ENCODE measurements around the gene JAM3.

The JAM3 gene

GRCh38 chr11:134041791-134042696 lies 26.8 kb upstream of the JAM3 start:
- no peak overlapping the region for H3K27ac ChIP-seq
- ChIA-PET CTCF (interaction anchor here (1.2 kb wide), 1 partner anchor 130 kb away, joined by 3 read pairs; no protein-coding TSS in a partner anchor), POLR2A (ENCODE audit: low non-redundant PET) (no interaction called here)
- DNase-seq (ENCODE audit: low spot score) = no peak
- TF ChIP-seq, protein P1, sequence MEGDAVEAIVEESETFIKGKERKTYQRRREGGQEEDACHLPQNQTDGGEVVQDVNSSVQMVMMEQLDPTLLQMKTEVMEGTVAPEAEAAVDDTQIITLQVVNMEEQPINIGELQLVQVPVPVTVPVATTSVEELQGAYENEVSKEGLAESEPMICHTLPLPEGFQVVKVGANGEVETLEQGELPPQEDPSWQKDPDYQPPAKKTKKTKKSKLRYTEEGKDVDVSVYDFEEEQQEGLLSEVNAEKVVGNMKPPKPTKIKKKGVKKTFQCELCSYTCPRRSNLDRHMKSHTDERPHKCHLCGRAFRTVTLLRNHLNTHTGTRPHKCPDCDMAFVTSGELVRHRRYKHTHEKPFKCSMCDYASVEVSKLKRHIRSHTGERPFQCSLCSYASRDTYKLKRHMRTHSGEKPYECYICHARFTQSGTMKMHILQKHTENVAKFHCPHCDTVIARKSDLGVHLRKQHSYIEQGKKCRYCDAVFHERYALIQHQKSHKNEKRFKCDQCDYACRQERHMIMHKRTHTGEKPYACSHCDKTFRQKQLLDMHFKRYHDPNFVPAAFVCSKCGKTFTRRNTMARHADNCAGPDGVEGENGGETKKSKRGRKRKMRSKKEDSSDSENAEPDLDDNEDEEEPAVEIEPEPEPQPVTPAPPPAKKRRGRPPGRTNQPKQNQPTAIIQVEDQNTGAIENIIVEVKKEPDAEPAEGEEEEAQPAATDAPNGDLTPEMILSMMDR (conservative IDR thresholded peaks at IDR 0.05; ENCODE audit: low read depth) = no peak

DNA sequence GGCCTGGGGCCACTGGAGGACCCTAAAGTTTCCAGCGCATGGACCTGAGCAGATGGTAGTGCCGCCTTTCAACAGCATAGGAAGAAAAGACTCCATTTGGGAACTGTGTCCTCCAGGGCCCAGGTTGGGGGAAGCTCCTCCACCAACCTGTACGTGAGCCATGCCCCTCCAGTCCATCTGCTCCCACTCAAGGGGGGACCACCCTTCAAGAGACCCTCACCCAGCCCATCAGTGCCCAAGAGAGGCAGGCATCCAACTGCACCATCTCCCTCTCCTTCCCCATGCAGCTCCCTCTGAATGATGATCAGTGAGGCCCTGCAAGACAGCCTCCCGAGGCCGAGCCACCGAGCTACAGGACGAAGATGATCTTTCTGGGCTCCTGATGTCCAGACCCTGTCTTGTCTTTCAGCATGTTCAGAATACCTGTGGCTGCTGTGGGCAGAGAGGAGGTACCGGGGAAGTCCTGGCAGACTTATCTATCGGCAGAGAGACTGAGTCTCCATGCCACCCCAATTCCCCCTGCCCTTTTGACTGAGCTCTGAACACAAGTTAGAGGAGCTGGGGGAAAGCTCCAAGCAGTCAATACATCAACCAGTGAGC lies 25.0 kb upstream of the JAM3 start:
- DNase-seq (ENCODE audit: low spot score) = no peak
- H3K27ac ChIP-seq = no peak overlapping the region
- ChIA-PET POLR2A (ENCODE audit: low non-redundant PET) (no interaction called here), CTCF (interaction anchor here (0.6 to 3.9 kb wide), 3 partner anchors 104 to 241 kb away, joined by 3 to 39 read pairs (median 3); no protein-coding TSS in a partner anchor)
- TF ChIP-seq, protein P1 (conservative IDR thresholded peaks at IDR 0.05; ENCODE audit: low read depth) = no peak

DNA sequence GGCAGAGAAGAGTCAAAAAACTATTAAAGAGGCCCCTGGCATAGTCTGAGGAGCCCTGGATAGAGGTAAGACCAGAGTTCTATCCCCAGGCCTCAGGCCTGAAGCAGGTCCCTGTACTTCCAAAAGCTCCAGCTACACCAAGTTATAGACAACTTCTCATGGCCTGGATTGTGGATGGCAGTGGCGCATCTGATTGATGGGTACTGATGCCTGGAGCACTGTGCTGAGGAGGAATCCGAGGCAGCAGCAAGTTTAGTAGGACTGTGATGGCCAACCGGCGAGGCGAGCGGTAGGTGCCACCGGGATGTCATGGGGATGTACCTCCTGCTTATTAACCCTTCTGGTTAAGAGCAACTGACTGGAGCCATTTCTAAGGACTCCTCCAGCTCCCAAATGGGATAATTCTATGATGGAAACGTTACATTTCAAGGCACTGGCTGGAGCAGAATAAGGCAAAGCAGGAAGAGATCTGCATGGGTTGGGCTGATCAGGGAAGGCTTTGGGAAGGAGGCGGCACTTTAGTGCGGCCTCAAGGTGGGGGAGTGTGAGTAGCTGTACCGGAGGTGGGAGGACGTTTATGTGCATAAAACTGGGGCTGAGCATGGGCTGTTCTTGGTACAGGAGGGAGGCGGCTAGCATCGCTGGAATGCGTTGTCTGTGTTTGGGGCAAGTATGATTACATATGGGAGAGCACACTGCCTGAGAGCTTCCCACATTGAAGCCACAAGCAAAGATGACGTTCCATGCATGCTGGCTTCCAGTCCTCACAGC lies 24.2 kb upstream of the JAM3 start:
- no peak for DNase-seq (ENCODE audit: low spot score)
- TF ChIP-seq, protein P1 (conservative IDR thresholded peaks at IDR 0.05; ENCODE audit: low read depth) = no peak
- H3K27ac ChIP-seq = no peak overlapping the region
- POLR2A ChIA-PET (ENCODE audit: low non-redundant PET) = no interaction called here
- CTCF ChIA-PET = interaction anchor here (0.6 to 3.9 kb wide), 4 partner anchors 18 to 242 kb away, joined by 3 to 39 read pairs (median 4); no protein-coding TSS in a partner anchor

GRCh38 chr11:134045799-134046635 lies 22.9 kb upstream of the JAM3 start:
- no peak for DNase-seq (ENCODE audit: low spot score)
- ChIA-PET POLR2A (ENCODE audit: low non-redundant PET) (no interaction called here), CTCF (interaction anchor here (0.6 to 3.9 kb wide), 8 partner anchors 13 to 125 kb away, joined by 3 to 39 read pairs (median 4); partner anchors contain the start of gene JAM3)
- H3K27ac ChIP-seq = no peak overlapping the region
- TF ChIP-seq, protein P1 (conservative IDR thresholded peaks at IDR 0.05; ENCODE audit: low read depth) = no peak; the same call in 1 of the 2 replicates

DNA sequence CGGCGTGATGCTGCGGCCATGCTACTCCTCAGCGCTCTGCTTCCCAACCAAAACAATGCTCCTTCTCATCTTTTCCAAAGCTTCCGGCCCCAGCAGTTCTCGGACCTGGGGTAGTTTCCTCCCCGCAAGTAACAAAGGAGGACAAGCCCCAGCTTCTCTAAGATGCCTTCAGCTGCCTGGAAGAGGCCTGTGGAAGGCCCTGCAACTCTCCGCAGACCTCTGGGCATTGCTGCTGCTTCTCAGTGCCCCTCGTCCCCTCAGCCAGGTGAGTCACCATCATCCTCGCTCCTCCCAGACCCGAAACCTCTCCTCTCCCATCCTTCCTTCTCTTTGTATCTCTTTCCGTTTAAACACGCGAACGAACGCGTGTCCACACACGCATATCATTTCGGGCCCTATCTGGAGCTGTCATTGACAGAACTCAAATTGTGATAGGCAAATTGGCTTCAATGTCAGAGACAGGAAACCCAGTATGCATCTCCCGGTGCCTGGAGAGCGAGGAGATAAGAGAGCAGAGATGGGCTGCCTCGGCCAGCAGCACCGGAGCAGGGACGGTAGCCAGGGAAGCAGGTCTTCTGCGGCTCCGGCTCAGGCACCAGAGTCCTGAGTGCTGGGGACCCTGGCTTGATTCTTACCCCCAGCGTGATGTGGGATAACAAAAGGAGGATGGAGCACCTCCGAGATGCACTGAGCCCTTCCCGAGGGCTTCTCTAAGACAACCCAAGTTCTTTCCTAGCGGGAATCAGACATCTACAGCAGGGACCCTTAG lies 22.0 kb upstream of the JAM3 start:
- H3K27ac ChIP-seq = no peak overlapping the region
- no peak for DNase-seq (ENCODE audit: low spot score)
- ChIA-PET POLR2A (ENCODE audit: low non-redundant PET) (no interaction called here), CTCF (interaction anchor here (1.0 to 3.9 kb wide), 2 partner anchors 22 to 119 kb away, joined by 4 to 39 read pairs; partner anchors contain the start of gene JAM3)
- TF ChIP-seq, protein P1 (conservative IDR thresholded peaks at IDR 0.05; ENCODE audit: low read depth) = no peak

All from RWPE1 (cell line).